K562 (cell line): ENCODE measurements around the gene METTL23. TPM values are rescaled to one million over a fixed set of nuclear protein-coding genes. Genes with fewer than 3 reads are reported as not detected.

ENCODE experiments used
- ATAC-seq: fragments of 200-7000 bp; cut with Tn5 transposase; 3 replicates; pipeline ENCODE4 v1.9.1; 2020; ENCODE audit warnings: moderate library complexity
- BruUV-seq: library from RNA; stranded (reverse); fragments of 400-500 nt; replicated peaks from 2 replicates; lab custom pipeline; 2021; lab: Mats Ljungman, UMichigan
- CTCF ChIA-PET: fragments of 300-600 bp; formaldehyde crosslinking; extraction: SDS; loops from one replicate; lab custom pipeline; 2021; ENCODE audit warnings: low intra/inter-chr PET ratio; lab: Yijun Ruan, JAX
- POLR2A ChIA-PET: fragments of 300-600, 350-650 bp; sonication (Branson Sonifier 250); formaldehyde crosslinking; extraction: SDS; loops from one replicate; lab custom pipeline; 2021; ENCODE audit warnings: antibody characterized with exemption, inconsistent platforms; lab: Yijun Ruan, JAX
- DNase-seq, 4 experiments: peaks; one replicate each; pipeline versions ENCODE4 v3.0.0 to v3.0.0-alpha.2; 2011 to 2018; ENCODE audit warnings: low spot score in 3 of 4, mixed read lengths in 3 of 4; ENCODE audit errors: extremely low read depth in 1 of 4
- FAIRE-seq: peaks from 2 replicates; lab custom pipeline; 2011; peaks lifted over from hg19 to GRCh38; lab: Jason Lieb, UNC
- H2AFZ ChIP-seq: 2 replicates; pipeline ENCODE4 v1.6.0; 2011; ENCODE audit warnings: low read depth, low read length, control low read depth, inconsistent platforms
- H3K27ac ChIP-seq: fragments of 200-600 bp; 3 replicates; pipeline ENCODE4 v1.8.0; 2011; ENCODE audit warnings: low read depth, mild to moderate bottlenecking, control low read depth, inconsistent platforms, low read length, moderate library complexity, mixed read lengths; ENCODE audit errors: extremely low read depth
- H3K27me3 ChIP-seq, 2 experiments: fragments of 300-600 bp in 1 of 2; 2 replicates in 1 of 2; 3 replicates in 1 of 2; pipeline versions ENCODE4 v1.6.0 to v1.8.0; 2011; ENCODE audit warnings: inconsistent platforms in 2 of 2, low read length in 2 of 2, mild to moderate bottlenecking in 1 of 2, mixed read lengths in 1 of 2, moderate library complexity in 1 of 2; ENCODE audit not compliant: control insufficient read depth in 2 of 2, insufficient read depth in 2 of 2
- H3K36me3 ChIP-seq: fragments of 300-600 bp; 3 replicates; pipeline ENCODE4 v1.8.0; 2011; ENCODE audit warnings: mild to moderate bottlenecking, low read length, inconsistent platforms; ENCODE audit not compliant: control insufficient read depth, insufficient read depth
- H3K4me1 ChIP-seq, 2 experiments: fragments of 200-600 bp in 1 of 2; replicated peaks in 1 of 2; 2 replicates in 1 of 2; 3 replicates in 1 of 2; pipeline versions ENCODE4 v1.5.1 to v1.8.0; 2011; ENCODE audit warnings: inconsistent platforms in 2 of 2, low read length in 2 of 2, mild to moderate bottlenecking in 1 of 2, mixed read lengths in 1 of 2, moderate library complexity in 1 of 2; ENCODE audit not compliant: control insufficient read depth in 2 of 2, insufficient read depth in 2 of 2
- H3K4me2 ChIP-seq: 2 replicates; pipeline ENCODE4 v1.6.1; 2011; ENCODE audit warnings: low read length, control low read depth, inconsistent platforms, mixed read lengths; ENCODE audit not compliant: insufficient read depth
- H3K4me3 ChIP-seq: fragments of 200-600 bp; sonication (generic), shearing (Covaris generic); 2 replicates; pipeline ENCODE4 v1.5.1; 2016; ENCODE audit warnings: control low read depth, inconsistent platforms
- H3K79me2 ChIP-seq: fragments of 200-600 bp; 3 replicates; pipeline ENCODE4 v1.8.0; 2011; ENCODE audit warnings: low read length, inconsistent platforms; ENCODE audit not compliant: control insufficient read depth, insufficient read depth
- H3K9ac ChIP-seq, 2 experiments: 2 replicates each; pipeline versions ENCODE4 v1.6.0 to v1.6.1; 2011; ENCODE audit warnings: low read depth in 2 of 2, low read length in 2 of 2, control low read depth in 1 of 2, inconsistent platforms in 1 of 2, mild to moderate bottlenecking in 1 of 2, mixed read lengths in 1 of 2; ENCODE audit not compliant: insufficient read depth in 1 of 2
- H3K9me1 ChIP-seq: one replicate; pipeline ENCODE4 v1.6.0; 2011; ENCODE audit warnings: inconsistent platforms, mild to moderate bottlenecking, low read length, moderate library complexity; ENCODE audit not compliant: control insufficient read depth, insufficient read depth
- H3K9me3 ChIP-seq: replicated peaks from 2 replicates; pipeline ENCODE4 v1.5.1; 2011; ENCODE audit warnings: low read depth, low read length, inconsistent platforms; ENCODE audit not compliant: control insufficient read depth, insufficient read depth
- H4K20me1 ChIP-seq: replicated peaks from 2 replicates; pipeline ENCODE4 v1.6.1; 2011; ENCODE audit warnings: low read length, inconsistent platforms, mixed read lengths; ENCODE audit not compliant: control insufficient read depth, insufficient read depth
- NONO ChIP-seq, 2 experiments: fragments of 200-400 bp in 1 of 2; fragments of 450-650 bp in 1 of 2; formaldehyde crosslinking in 1 of 2; IDR thresholded peaks; 2 replicates each; pipeline ENCODE4 v1.6.1; 2017; ENCODE audit warnings: low read depth in 2 of 2, mild to moderate bottlenecking in 2 of 2, moderate library complexity in 2 of 2, low read length in 1 of 2
- RAD21 ChIP-seq, 2 experiments: fragments of 250-450 bp in 1 of 2; fragments of 450-650 bp in 1 of 2; sonication (Bioruptor Pico) in 1 of 2; formaldehyde crosslinking in 1 of 2; IDR thresholded peaks in 1 of 2; conservative IDR thresholded peaks in 1 of 2; 2 replicates each; pipeline versions ENCODE4 v1.4.0 to v1.8.0; 2020 to 2022; ENCODE audit warnings: mild to moderate bottlenecking in 2 of 2, moderate library complexity in 1 of 2
- WGBS: fragments of 100-300 bp; shearing (Covaris generic); methylation state at CpG from one replicate; pipeline ENCODE4 v1.1.6; 2016; ENCODE audit warnings: low coverage, mixed read lengths; ENCODE audit not compliant: insufficient coverage; ENCODE audit errors: missing lambda C conversion rate; 5-methylcytosine and 5-hydroxymethylcytosine counted together
- in situ Hi-C: fragments of 300-500 bp; cut with MboI; formaldehyde crosslinking; loops from 4 replicates; pipeline ENCODE4 v1.15.0; 2018; ENCODE audit warnings: inconsistent platforms, mixed read lengths
- intact Hi-C: fragments of 100-400 bp; cut with micrococcal nuclease; formaldehyde crosslinking; loops from 2 replicates; pipeline ENCODE4 v1.14.2; 2022
- polyA plus RNA-seq, 8 experiments: library from polyadenylated mRNA; depleted of rRNA in 4 of 8; stranded (reverse) in 5 of 8; unstranded in 3 of 8; fragments of >200 nt; fragmentation: Nextera tagmentation in 2 of 8; fragmentation: Illumina TruSeq in 1 of 8; extraction: Ambion mirVana in 2 of 8; extraction: Trizol in 1 of 8; gene quantifications; 2 replicates each; pipeline versions ENCODE4 v1.2.1 to v1.2.3, GENCODE V29; 2011 to 2014; ENCODE audit warnings: inconsistent platforms in 1 of 8, missing spikeins in 1 of 8
- total RNA-seq, 7 experiments: library from RNA; depleted of rRNA in 6 of 7; stranded (reverse); fragments of >200 nt in 6 of 7; fragmentation: Illumina TruSeq in 2 of 7; extraction: Trizol in 2 of 7; gene quantifications; 2 replicates each; pipeline versions ENCODE4 v1.2.1 to v1.2.3, GENCODE V29; 2011 to 2021; ENCODE audit warnings: low replicate concordance in 1 of 7
- TF ChIP-seq, protein P1 (sequence below), 3 experiments: IDR thresholded peaks in 2 of 3; conservative IDR thresholded peaks in 1 of 3; 2 replicates each; pipeline ENCODE4 v1.5.1; 2011 to 2012; ENCODE audit warnings: low read length in 3 of 3, mild to moderate bottlenecking in 3 of 3, control low read depth in 2 of 3, improper control_type of control experiment in 1 of 3, inconsistent platforms in 1 of 3, low read depth in 1 of 3, mixed read lengths in 1 of 3, moderate library complexity in 1 of 3; ENCODE audit not compliant: insufficient read depth in 2 of 3
- TF ChIP-seq, protein P2 (sequence below): fragments of 450-650 bp; conservative IDR thresholded peaks from 2 replicates; pipeline ENCODE4 v1.6.1; 2016; ENCODE audit warnings: missing genetic modification characterization, low read depth, mild to moderate bottlenecking, control low read depth, missing compliant biosample characterization

The METTL23 gene
- total and polyA plus RNA-seq, 9 of the 15 experiments (the other 6 are each of a cell fraction or from before 2014, with no cell fraction given) = 29.4 to 67.3 (median 41.6) TPM

DNA sequence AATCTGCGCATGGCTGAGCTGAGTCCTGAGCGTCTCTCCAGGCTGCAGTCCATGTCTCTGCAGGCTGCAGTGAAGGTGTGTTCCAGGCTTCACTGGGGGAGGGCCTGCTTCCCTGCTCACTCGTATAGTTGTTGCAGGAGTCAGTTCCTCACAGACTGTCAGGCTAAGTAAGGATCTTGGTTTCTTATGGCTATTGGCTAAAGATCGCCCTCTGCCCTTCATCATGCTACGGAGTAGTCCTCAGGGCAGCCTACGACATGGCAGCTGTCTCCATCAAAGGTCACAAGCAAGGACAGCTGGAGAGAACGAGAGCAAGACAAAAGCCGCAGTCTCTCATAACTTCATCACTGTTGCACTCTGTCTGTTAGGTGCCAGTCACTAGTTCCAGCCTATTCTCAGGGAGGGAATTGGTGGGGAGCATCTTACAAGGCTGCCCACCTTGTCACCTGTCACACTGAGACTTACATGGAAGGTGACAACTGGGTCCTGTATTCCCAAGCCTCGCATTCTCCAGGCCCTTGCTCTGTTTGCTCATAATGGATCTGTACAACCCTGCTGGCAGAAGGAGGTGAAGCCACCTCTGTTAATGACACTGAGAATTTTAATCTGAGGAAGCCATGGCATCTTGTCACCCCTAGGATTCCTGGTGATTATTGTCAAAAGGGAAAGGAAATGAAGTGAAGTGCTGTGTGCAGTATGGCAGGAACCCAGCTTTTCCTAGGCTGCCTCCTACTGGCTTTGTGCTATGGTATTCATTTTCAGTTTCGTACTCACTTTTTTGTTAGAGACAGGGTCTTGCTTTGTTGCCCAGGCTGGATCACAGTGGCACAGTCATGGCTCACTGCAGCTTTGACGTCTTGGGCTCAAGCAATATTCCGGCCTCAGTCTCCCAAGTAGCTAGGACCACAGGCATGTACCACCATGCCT lies 54.7 kb downstream of the METTL23 start:
- intact Hi-C loops (no loop called here), in situ Hi-C loops (no loop called here)
- ChIA-PET POLR2A (interaction anchor here (0.6 to 1.5 kb wide), 6 partner anchors 11 to 48 kb away, joined by 3 to 6 read pairs (median 4); no protein-coding TSS in a partner anchor), CTCF (no interaction called here)
- H3K36me3 ChIP-seq = peaks cover 39% of the 10 kb centered on the region; the same call in 2 of the 3 replicates
- DNase-seq (no peak), FAIRE-seq (no peak), ATAC-seq (peak; percentile 55)
- no peak overlapping the region for H3K4me3 ChIP-seq
- WGBS = 81% methylated on average over 12 of the region's 12 CpGs
- no peaks in the 10 kb centered on the region for H3K79me2 ChIP-seq
- H3K9ac ChIP-seq = no peak overlapping the region
- H3K27me3 ChIP-seq = no peaks in the 10 kb centered on the region
- no peaks in the 10 kb centered on the region for H3K9me1 ChIP-seq
- no peak overlapping the region for H2AFZ ChIP-seq
- no peaks in the 10 kb centered on the region for H3K4me1 ChIP-seq
- no peak overlapping the region for H3K27ac ChIP-seq
- TF ChIP-seq, protein P1, sequence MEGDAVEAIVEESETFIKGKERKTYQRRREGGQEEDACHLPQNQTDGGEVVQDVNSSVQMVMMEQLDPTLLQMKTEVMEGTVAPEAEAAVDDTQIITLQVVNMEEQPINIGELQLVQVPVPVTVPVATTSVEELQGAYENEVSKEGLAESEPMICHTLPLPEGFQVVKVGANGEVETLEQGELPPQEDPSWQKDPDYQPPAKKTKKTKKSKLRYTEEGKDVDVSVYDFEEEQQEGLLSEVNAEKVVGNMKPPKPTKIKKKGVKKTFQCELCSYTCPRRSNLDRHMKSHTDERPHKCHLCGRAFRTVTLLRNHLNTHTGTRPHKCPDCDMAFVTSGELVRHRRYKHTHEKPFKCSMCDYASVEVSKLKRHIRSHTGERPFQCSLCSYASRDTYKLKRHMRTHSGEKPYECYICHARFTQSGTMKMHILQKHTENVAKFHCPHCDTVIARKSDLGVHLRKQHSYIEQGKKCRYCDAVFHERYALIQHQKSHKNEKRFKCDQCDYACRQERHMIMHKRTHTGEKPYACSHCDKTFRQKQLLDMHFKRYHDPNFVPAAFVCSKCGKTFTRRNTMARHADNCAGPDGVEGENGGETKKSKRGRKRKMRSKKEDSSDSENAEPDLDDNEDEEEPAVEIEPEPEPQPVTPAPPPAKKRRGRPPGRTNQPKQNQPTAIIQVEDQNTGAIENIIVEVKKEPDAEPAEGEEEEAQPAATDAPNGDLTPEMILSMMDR (IDR thresholded peaks at IDR 0.05 in 2 of 3, conservative IDR thresholded peaks at IDR 0.05 in 1 of 3; ENCODE audit: insufficient read depth in 2 of 3, low read depth in 1 of 3, low read length in 3 of 3) = peak; percentile 7 to 40 (median 31); a peak in 2 of 6 replicates
- TF ChIP-seq NONO (IDR thresholded peaks at IDR 0.05; ENCODE audit: low read depth in 2 of 2, low read length in 1 of 2) (no peak), RAD21 (CRISPR knock-in tag; conservative IDR thresholded peaks at IDR 0.05 in 1 of 2, IDR thresholded peaks at IDR 0.05 in 1 of 2) (peak in 1 of 2 experiments; percentile 24; a peak in 2 of 4 replicates)
- TF ChIP-seq, protein P2, sequence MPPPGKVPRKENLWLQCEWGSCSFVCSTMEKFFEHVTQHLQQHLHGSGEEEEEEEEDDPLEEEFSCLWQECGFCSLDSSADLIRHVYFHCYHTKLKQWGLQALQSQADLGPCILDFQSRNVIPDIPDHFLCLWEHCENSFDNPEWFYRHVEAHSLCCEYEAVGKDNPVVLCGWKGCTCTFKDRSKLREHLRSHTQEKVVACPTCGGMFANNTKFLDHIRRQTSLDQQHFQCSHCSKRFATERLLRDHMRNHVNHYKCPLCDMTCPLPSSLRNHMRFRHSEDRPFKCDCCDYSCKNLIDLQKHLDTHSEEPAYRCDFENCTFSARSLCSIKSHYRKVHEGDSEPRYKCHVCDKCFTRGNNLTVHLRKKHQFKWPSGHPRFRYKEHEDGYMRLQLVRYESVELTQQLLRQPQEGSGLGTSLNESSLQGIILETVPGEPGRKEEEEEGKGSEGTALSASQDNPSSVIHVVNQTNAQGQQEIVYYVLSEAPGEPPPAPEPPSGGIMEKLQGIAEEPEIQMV (tag) = no peak
- H3K4me2 ChIP-seq = no peak overlapping the region
- no peaks in the 10 kb centered on the region for H4K20me1 ChIP-seq
- BruUV-seq = no TSS peak
- H3K9me3 ChIP-seq = no peaks in the 10 kb centered on the region
